Gastroesophageal sphincter (tissue), 4 donors: ENCODE data around the gene CLTB. TPM values are rescaled to one million over a fixed set of nuclear protein-coding genes. Genes with fewer than 3 reads are reported as not detected.

Experiments used
- ATAC-seq: fragments of 150-250 bp; one replicate; pipeline ENCODE4 v1.9.1; 2016; ENCODE audit warnings: mild to moderate bottlenecking, moderate library complexity
- H3K27ac ChIP-seq, 4 donors: fragments of 200-600 bp; sonication (generic) in 3 of 4; 1 replicate in 3 of 4; 2 replicates in 1 of 4; pipeline ENCODE4 v1.5.1; 2016 to 2019
- H3K27me3 ChIP-seq: fragments of 200-600 bp; sonication (generic); one replicate; pipeline ENCODE4 v1.5.1; 2019
- H3K36me3 ChIP-seq, 2 donors: fragments of 200-600 bp; sonication (generic); one replicate each; pipeline ENCODE4 v1.5.1; 2019; ENCODE audit warnings: control low read depth in 1 of 2
- H3K4me1 ChIP-seq, 3 donors: fragments of 200-600 bp; sonication (generic); 1 replicate in 2 of 3; 2 replicates in 1 of 3; pipeline ENCODE4 v1.5.1; 2016 to 2019; ENCODE audit warnings: control low read depth in 2 of 3
- H3K4me3 ChIP-seq, 2 donors: fragments of 200-600 bp; sonication (generic); one replicate each; pipeline ENCODE4 v1.5.1; 2019; ENCODE audit warnings: mild to moderate bottlenecking in 1 of 2, moderate library complexity in 1 of 2
- H3K9me3 ChIP-seq, 3 donors: fragments of 200-600 bp; sonication (generic); one replicate each; pipeline ENCODE4 v1.5.1; 2017 to 2019; ENCODE audit warnings: control low read depth in 2 of 3
- CTCF ChIP-seq, 4 experiments: fragments of 200-600 bp in 2 of 4; fragments of 450-650 bp in 2 of 4; sonication (generic) in 1 of 4; IDR thresholded peaks; one replicate each; pipeline ENCODE4 v1.5.1; 2017 to 2019; ENCODE audit warnings: antibody characterized with exemption in 4 of 4, mild to moderate bottlenecking in 2 of 4, moderate library complexity in 2 of 4
- EP300 ChIP-seq: sonication (generic); formaldehyde crosslinking; IDR thresholded peaks from one replicate; pipeline ENCODE4 v1.6.1; 2017; ENCODE audit warnings: antibody characterized with exemption, mild to moderate bottlenecking
- POLR2A ChIP-seq, 2 donors: fragments of 450-650 bp; IDR thresholded peaks; one replicate each; pipeline ENCODE4 v1.6.1; 2017; ENCODE audit warnings: antibody characterized with exemption in 2 of 2, mild to moderate bottlenecking in 2 of 2, moderate library complexity in 1 of 2
- POLR2AphosphoS5 ChIP-seq: sonication (generic); formaldehyde crosslinking; IDR thresholded peaks from one replicate; pipeline ENCODE4 v1.6.1; 2017; ENCODE audit warnings: antibody characterized with exemption
- WGBS, 2 donors: methylation state at CpG; one replicate each; pipeline ENCODE4 v1.1.5; 2018; ENCODE audit warnings: low coverage in 1 of 2; 5-methylcytosine and 5-hydroxymethylcytosine counted together
- total RNA-seq, 4 donors: library from RNA; depleted of rRNA; stranded (reverse); fragments of >200 nt; gene quantifications; one replicate each; pipeline ENCODE4 v1.1.0, GENCODE V29; 2016

Gene CLTB
- total RNA-seq, 4 donors from 2014 or later = 222 to 285 (median 240) TPM

GRCh38 chr5:176407456-176408251 lies 8.7 kb downstream of the CLTB start:
- H3K9me3 ChIP-seq = no peaks in the 10 kb centered on the region
- H3K27ac ChIP-seq = peak overlapping the region in 2 of 4 donors; percentile 15 to 53
- H3K4me3 ChIP-seq = no peak overlapping the region
- WGBS, 2 donors = 68 to 72% methylated on average over 3 to 5 of the region's 6 CpGs
- no peaks in the 10 kb centered on the region for H3K27me3 ChIP-seq
- peak; percentile 71 for ATAC-seq
- peaks cover 0 to 77% of the 10 kb centered on the region in 2 donors for H3K36me3 ChIP-seq
- TF ChIP-seq POLR2AphosphoS5 = no peak
- TF ChIP-seq POLR2A (IDR thresholded peaks at IDR 0.05) = no peak
- no peak for TF ChIP-seq EP300
- no peak for TF ChIP-seq CTCF (IDR thresholded peaks at IDR 0.05)
- H3K4me1 ChIP-seq = peaks cover 0 to 48% (median 9%) of the 10 kb centered on the region in 3 donors

GRCh38 chr5:176406436-176407052 lies 9.8 kb downstream of the CLTB start:
- Histone ChIP-seq H3K4me1 (peaks cover 0 to 43% (median 4%) of the 10 kb centered on the region in 3 donors), H3K9me3 (no peaks in the 10 kb centered on the region), H3K36me3 (peaks cover 0 to 77% of the 10 kb centered on the region in 2 donors), H3K27me3 (no peaks in the 10 kb centered on the region), H3K27ac (no peak overlapping the region), H3K4me3 (no peak overlapping the region)
- no peak for TF ChIP-seq EP300
- TF ChIP-seq POLR2AphosphoS5 = no peak
- TF ChIP-seq POLR2A (IDR thresholded peaks at IDR 0.05) = no peak
- ATAC-seq = no peak
- 73% methylated on average over 6 of the region's 9 CpGs; no CpG with 5 or more reads in 1 of the 2 donors for WGBS, 2 donors

- 76% methylated on average over 6 of the region's 20 CpGs; no CpG with 5 or more reads in 1 of the 2 donors for WGBS, 2 donors
- H3K4me1 ChIP-seq = peaks cover 0 to 36% (median 0%) of the 10 kb centered on the region in 3 donors
- no peaks in the 10 kb centered on the region for H3K9me3 ChIP-seq
- peaks cover 0 to 80% of the 10 kb centered on the region in 2 donors for H3K36me3 ChIP-seq
- TF ChIP-seq POLR2A (IDR thresholded peaks at IDR 0.05) (no peak), CTCF (IDR thresholded peaks at IDR 0.05) (no peak), EP300 (no peak), POLR2AphosphoS5 (no peak)
- H3K4me3 ChIP-seq = no peak overlapping the region
- no peak overlapping the region for H3K27ac ChIP-seq
- ATAC-seq = no peak
- H3K27me3 ChIP-seq = no peaks in the 10 kb centered on the region
These were observed 10.5 kb downstream of the CLTB start for GRCh38 chr5:176405656-176406435.

GRCh38 chr5:176401281-176402205 lies 14.8 kb downstream of the CLTB start:
- 86 to 87% methylated on average over 15 to 20 of the region's 22 CpGs for WGBS, 2 donors
- peaks cover 0 to 67% of the 10 kb centered on the region in 2 donors for H3K36me3 ChIP-seq

More at GRCh38 chr5:176401281-176402205, 14.8 kb downstream of the CLTB start:
- Histone ChIP-seq H3K9me3 (no peaks in the 10 kb centered on the region), H3K27ac (no peak overlapping the region), H3K4me1 (peaks cover 0 to 16% (median 0%) of the 10 kb centered on the region in 3 donors), H3K4me3 (no peak overlapping the region), H3K27me3 (no peaks in the 10 kb centered on the region)
- ATAC-seq = no peak
- TF ChIP-seq CTCF (IDR thresholded peaks at IDR 0.05) = no peak
- TF ChIP-seq POLR2A (IDR thresholded peaks at IDR 0.05) = no peak
- TF ChIP-seq EP300 = no peak
- TF ChIP-seq POLR2AphosphoS5 = no peak
